HepG2 (cell line): ENCODE results near the gene NCKAP1. TPM values are rescaled to one million over a fixed set of nuclear protein-coding genes. Genes with fewer than 3 reads are reported as not detected.

Source experiments
- ATF4 ChIP-seq, 2 experiments: fragments of 450-650 bp in 1 of 2; sonication (generic) in 1 of 2; formaldehyde crosslinking; IDR thresholded peaks; 2 replicates each; pipeline versions ENCODE4 v1.5.0 to v1.8.0; 2020 to 2022; ENCODE audit warnings: mild to moderate bottlenecking in 1 of 2, missing genetic modification reagents in 1 of 2
- CREB1 ChIP-seq, 2 experiments: fragments of 450-650 bp in 1 of 2; IDR thresholded peaks; 2 replicates each; pipeline ENCODE4 v1.6.1; 2016 to 2017; ENCODE audit warnings: control low read depth in 1 of 2, mild to moderate bottlenecking in 1 of 2, missing compliant biosample characterization in 1 of 2, missing genetic modification characterization in 1 of 2
- DPF2 ChIP-seq: sonication (generic); formaldehyde crosslinking; IDR thresholded peaks from 2 replicates; pipeline ENCODE4 v1.4.0; 2020; ENCODE audit warnings: mild to moderate bottlenecking, low read depth, missing genetic modification reagents, borderline replicate concordance
- FLYWCH1 ChIP-seq: sonication (generic); formaldehyde crosslinking; IDR thresholded peaks from 2 replicates; pipeline ENCODE4 v1.8.1; 2023; ENCODE audit warnings: mild to moderate bottlenecking, missing genetic modification reagents
- FOXJ3 ChIP-seq: sonication (generic); formaldehyde crosslinking; IDR thresholded peaks from 2 replicates; pipeline ENCODE4 v1.4.0; 2020; ENCODE audit warnings: missing genetic modification reagents, mild to moderate bottlenecking, borderline replicate concordance
- FOXO4 ChIP-seq: sonication (generic); formaldehyde crosslinking; conservative IDR thresholded peaks from 2 replicates; pipeline ENCODE4 v1.8.1; 2023; ENCODE audit warnings: missing genetic modification reagents
- NCOA1 ChIP-seq: sonication (generic); formaldehyde crosslinking; IDR thresholded peaks from 2 replicates; pipeline ENCODE4 v1.9.0; 2021; ENCODE audit warnings: missing genetic modification reagents
- NCOA2 ChIP-seq: sonication (generic); formaldehyde crosslinking; IDR thresholded peaks from 2 replicates; pipeline ENCODE4 v1.8.0; 2022; ENCODE audit warnings: inconsistent platforms
- NFIB ChIP-seq: sonication (generic); formaldehyde crosslinking; IDR thresholded peaks from 2 replicates; pipeline ENCODE4 v1.9.0; 2021; ENCODE audit warnings: missing genetic modification reagents, mild to moderate bottlenecking, borderline replicate concordance
- POLR2A ChIP-seq, 2 experiments: IDR thresholded peaks; 2 replicates each; pipeline ENCODE4 v1.6.1; 2011; ENCODE audit warnings: low read depth in 2 of 2, low read length in 2 of 2, mild to moderate bottlenecking in 1 of 2, moderate library complexity in 1 of 2; ENCODE audit not compliant: insufficient read depth in 1 of 2
- POLR2AphosphoS2 ChIP-seq: IDR thresholded peaks from 2 replicates; pipeline ENCODE4 v1.6.1; 2011; ENCODE audit warnings: low read depth, low read length, improper control_type of control experiment
- TCF7L2 ChIP-seq: IDR thresholded peaks from 2 replicates; pipeline ENCODE4 v1.6.1; 2011; ENCODE audit warnings: mild to moderate bottlenecking, low read depth, low read length, moderate library complexity
- YEATS2 ChIP-seq: sonication (generic); formaldehyde crosslinking; IDR thresholded peaks from 2 replicates; pipeline ENCODE4 v1.4.0; 2020; ENCODE audit warnings: missing genetic modification reagents, borderline replicate concordance
- ZFP36L1 ChIP-seq: sonication (generic); formaldehyde crosslinking; IDR thresholded peaks from 2 replicates; pipeline ENCODE4 v1.8.0; 2022; ENCODE audit warnings: mild to moderate bottlenecking, missing genetic modification reagents, moderate library complexity
- ZNF232 ChIP-seq: sonication (generic); formaldehyde crosslinking; IDR thresholded peaks from 2 replicates; pipeline ENCODE4 v1.4.0; 2020; ENCODE audit warnings: missing genetic modification reagents, borderline replicate concordance
- ZNF460 ChIP-seq: sonication (generic); formaldehyde crosslinking; IDR thresholded peaks from 2 replicates; pipeline ENCODE4 v1.5.1; 2020; ENCODE audit warnings: missing genetic modification reagents, mild to moderate bottlenecking, borderline replicate concordance
- ZNF512 ChIP-seq: sonication (generic); formaldehyde crosslinking; IDR thresholded peaks from 2 replicates; pipeline ENCODE4 v1.4.0; 2020; ENCODE audit warnings: mild to moderate bottlenecking, missing genetic modification reagents
- ZNF564 ChIP-seq: sonication (generic); formaldehyde crosslinking; IDR thresholded peaks from 2 replicates; pipeline ENCODE4 v1.8.1; 2023; ENCODE audit warnings: mild to moderate bottlenecking, missing genetic modification reagents
- ZNF710 ChIP-seq: sonication (generic); formaldehyde crosslinking; IDR thresholded peaks from 2 replicates; pipeline ENCODE4 v1.5.0; 2020; ENCODE audit warnings: mild to moderate bottlenecking, missing genetic modification reagents, borderline replicate concordance
- polyA plus RNA-seq, 8 experiments: library from polyadenylated mRNA; depleted of rRNA in 3 of 8; stranded (reverse) in 7 of 8; unstranded in 1 of 8; fragments of >200 nt; fragmentation: Illumina TruSeq in 4 of 8; extraction: Trizol in 4 of 8; gene quantifications; 2 replicates each; pipeline versions ENCODE4 v1.2.1 to v1.2.3, GENCODE V29; 2011 to 2016; ENCODE audit warnings: low read depth in 4 of 8, missing spikeins in 1 of 8, mixed read lengths in 1 of 8; ENCODE audit not compliant: insufficient read depth in 1 of 8
- total RNA-seq, 5 experiments: library from RNA; depleted of rRNA; stranded (reverse); fragments of >200 nt; fragmentation: Illumina TruSeq; extraction: Trizol; gene quantifications; 2 replicates each; pipeline ENCODE4 v1.2.3, GENCODE V29; 2016; ENCODE audit warnings: low read depth in 1 of 5

Gene NCKAP1
- total and polyA plus RNA-seq, 2 of the 13 experiments (the other 11 are each of a cell fraction or from before 2014, with no cell fraction given): 72.1 to 96.3 TPM

- no peak for TF ChIP-seq FOXO4 (CRISPR knock-in tag)
- TF ChIP-seq POLR2A (IDR thresholded peaks at IDR 0.05; ENCODE audit: insufficient read depth in 1 of 2, low read depth in 2 of 2, low read length in 2 of 2): no peak
- no peak; the same call in 1 of the 2 replicates for TF ChIP-seq ZFP36L1 (CRISPR knock-in tag)
- TF ChIP-seq TCF7L2: no peak
- TF ChIP-seq FOXJ3 (CRISPR knock-in tag): no peak
- TF ChIP-seq DPF2 (CRISPR knock-in tag): peak; percentile 38; the same call in 1 of the 2 replicates
- TF ChIP-seq ZNF460 (CRISPR knock-in tag): no peak
- TF ChIP-seq NCOA1: no peak
- TF ChIP-seq ZNF564 (CRISPR knock-in tag): peak; percentile 12; the same call in 1 of the 2 replicates
- TF ChIP-seq CREB1 (IDR thresholded peaks at IDR 0.05): no peak
- no peak for TF ChIP-seq CREB1 (CRISPR knock-in tag; IDR thresholded peaks at IDR 0.05)
- TF ChIP-seq ZNF710 (CRISPR knock-in tag): peak; percentile 78
- TF ChIP-seq NFIB (CRISPR knock-in tag): no peak
- no peak for TF ChIP-seq POLR2AphosphoS2
- peak; percentile 26; the same call in 1 of the 2 replicates for TF ChIP-seq NCOA2
- TF ChIP-seq FLYWCH1 (CRISPR knock-in tag): no peak
- TF ChIP-seq ATF4 (CRISPR knock-in tag; IDR thresholded peaks at IDR 0.05): no peak
- TF ChIP-seq ZNF512 (CRISPR knock-in tag): no peak
- TF ChIP-seq ZNF232 (CRISPR knock-in tag): peak; percentile 78; the same call in 1 of the 2 replicates
- no peak for TF ChIP-seq YEATS2 (CRISPR knock-in tag)
These were observed at the start of gene NCKAP1 (continued) for GRCh38 chr2:183038341-183039300.
